Right lobe of liver (tissue), 4 donors: Measurements from ENCODE around the gene STK35.

ENCODE experiments used
- POLR2A ChIP-seq: fragments of 450-650 bp; IDR thresholded peaks from one replicate; pipeline ENCODE4 v1.6.1; 2017; ENCODE audit warnings: antibody characterized with exemption, mild to moderate bottlenecking
- TF ChIP-seq, protein P1 (sequence below), 4 donors: fragments of 200-600 bp in 3 of 4; fragments of 450-650 bp in 1 of 4; IDR thresholded peaks; one replicate each; pipeline versions ENCODE4 v1.5.1 to v1.8.0; 2016 to 2022; ENCODE audit warnings: antibody characterized with exemption in 4 of 4, mild to moderate bottlenecking in 2 of 4
- donor health status: DM: no; HTN: no; CAD: no.
- donor health status: DM: no; HTN: no; CAD: no.
- donor health status: DM: no; HTN: yes; CAD: no.

DNA sequence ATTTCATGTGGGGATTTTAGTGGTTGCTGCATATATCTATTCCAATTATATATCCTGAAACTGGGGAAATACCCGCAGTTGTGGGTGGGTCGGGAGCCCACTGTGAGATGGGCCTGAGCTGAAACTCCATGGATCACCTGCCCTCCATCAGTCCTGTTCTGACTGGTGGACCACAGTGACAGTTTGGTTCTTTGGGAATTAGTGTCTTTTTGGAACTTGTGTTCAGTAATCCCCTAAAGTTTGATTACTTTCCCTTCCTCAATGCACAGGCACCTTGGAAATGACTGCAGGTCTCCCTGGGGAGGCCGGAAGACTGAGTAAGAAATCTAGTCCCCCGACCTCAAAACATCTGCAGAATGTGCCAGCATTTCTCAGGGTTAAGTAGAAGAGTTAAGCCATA, 11.3 kb downstream of the STK35 start:
- TF ChIP-seq, protein P1, sequence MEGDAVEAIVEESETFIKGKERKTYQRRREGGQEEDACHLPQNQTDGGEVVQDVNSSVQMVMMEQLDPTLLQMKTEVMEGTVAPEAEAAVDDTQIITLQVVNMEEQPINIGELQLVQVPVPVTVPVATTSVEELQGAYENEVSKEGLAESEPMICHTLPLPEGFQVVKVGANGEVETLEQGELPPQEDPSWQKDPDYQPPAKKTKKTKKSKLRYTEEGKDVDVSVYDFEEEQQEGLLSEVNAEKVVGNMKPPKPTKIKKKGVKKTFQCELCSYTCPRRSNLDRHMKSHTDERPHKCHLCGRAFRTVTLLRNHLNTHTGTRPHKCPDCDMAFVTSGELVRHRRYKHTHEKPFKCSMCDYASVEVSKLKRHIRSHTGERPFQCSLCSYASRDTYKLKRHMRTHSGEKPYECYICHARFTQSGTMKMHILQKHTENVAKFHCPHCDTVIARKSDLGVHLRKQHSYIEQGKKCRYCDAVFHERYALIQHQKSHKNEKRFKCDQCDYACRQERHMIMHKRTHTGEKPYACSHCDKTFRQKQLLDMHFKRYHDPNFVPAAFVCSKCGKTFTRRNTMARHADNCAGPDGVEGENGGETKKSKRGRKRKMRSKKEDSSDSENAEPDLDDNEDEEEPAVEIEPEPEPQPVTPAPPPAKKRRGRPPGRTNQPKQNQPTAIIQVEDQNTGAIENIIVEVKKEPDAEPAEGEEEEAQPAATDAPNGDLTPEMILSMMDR (IDR thresholded peaks at IDR 0.05) = no peak
- TF ChIP-seq POLR2A = no peak
